OCI-LY1 (cell line): Measurements from ENCODE around the gene TRIO.

Experiments
- H2AFZ ChIP-seq: fragments of 200-600 bp; sonication (generic), shearing (Covaris generic); 2 replicates; pipeline ENCODE4 v1.6.0; 2014; ENCODE audit warnings: antibody characterized with exemption, mild to moderate bottlenecking, low read length
- H3F3A ChIP-seq: fragments of 200-600 bp; sonication (generic), shearing (Covaris generic); 2 replicates; pipeline ENCODE4 v1.6.0; 2014; ENCODE audit warnings: mild to moderate bottlenecking, antibody characterized with exemption, low read length, moderate library complexity; ENCODE audit not compliant: insufficient read depth
- H3K27ac ChIP-seq: fragments of 200-600 bp; sonication (generic); 2 replicates; pipeline ENCODE4 v1.5.1; 2014; ENCODE audit warnings: low read length, mixed run types, mild to moderate bottlenecking, low read depth; ENCODE audit not compliant: poor library complexity, severe bottlenecking
- H3K27me3 ChIP-seq: fragments of 200-600 bp; sonication (generic); 2 replicates; pipeline ENCODE4 v1.6.0; 2014; ENCODE audit warnings: antibody characterized with exemption, mild to moderate bottlenecking, low read length, moderate library complexity; ENCODE audit not compliant: insufficient read depth
- H3K36me3 ChIP-seq: fragments of 200-600 bp; sonication (generic); 2 replicates; pipeline ENCODE4 v1.6.1; 2014; ENCODE audit warnings: mild to moderate bottlenecking, antibody characterized with exemption, low read length, moderate library complexity, mixed read lengths; ENCODE audit not compliant: insufficient read depth
- H3K4me1 ChIP-seq: fragments of 200-600 bp; sonication (generic); 2 replicates; pipeline ENCODE4 v1.5.1; 2014; ENCODE audit warnings: mild to moderate bottlenecking, low read length, moderate library complexity; ENCODE audit not compliant: insufficient read depth, severe bottlenecking
- H3K4me2 ChIP-seq: fragments of 200-600 bp; sonication (generic), shearing (Covaris generic); 2 replicates; pipeline ENCODE4 v1.6.1; 2014; ENCODE audit warnings: low read length
- H3K4me3 ChIP-seq: fragments of 200-600 bp; sonication (generic); 2 replicates; pipeline ENCODE4 v1.5.1; 2014; ENCODE audit warnings: low read length, low read depth, mild to moderate bottlenecking, mixed read lengths; ENCODE audit not compliant: poor library complexity, severe bottlenecking
- H3K79me2 ChIP-seq: fragments of 200-600 bp; shearing (Covaris generic); 2 replicates; pipeline ENCODE4 v1.6.1; 2016; ENCODE audit warnings: mixed run types, low read length, mixed read lengths; ENCODE audit not compliant: insufficient read depth
- H3K9ac ChIP-seq: fragments of 200-600 bp; sonication (generic), shearing (Covaris generic); 2 replicates; pipeline ENCODE4 v1.6.1; 2014; ENCODE audit warnings: mild to moderate bottlenecking, low read length, mixed read lengths
- H3K9me2 ChIP-seq: fragments of 200-600 bp; sonication (generic), shearing (Covaris generic); 2 replicates; pipeline ENCODE4 v1.6.1; 2014; ENCODE audit warnings: low read depth, mild to moderate bottlenecking, low read length, mixed read lengths
- H3K9me3 ChIP-seq: fragments of 200-600 bp; shearing (Covaris generic); 2 replicates; pipeline ENCODE4 v1.6.1; 2014; ENCODE audit warnings: low read length, mixed read lengths
- H4K20me1 ChIP-seq: fragments of 200-600 bp; sonication (generic), shearing (Covaris generic); 2 replicates; pipeline ENCODE4 v1.6.0; 2016; ENCODE audit warnings: mild to moderate bottlenecking, low read length; ENCODE audit not compliant: insufficient read depth
- EZH2 ChIP-seq: fragments of 200-600 bp; sonication (generic), shearing (Covaris generic); IDR thresholded peaks from 2 replicates; pipeline ENCODE4 v1.8.0; 2017; ENCODE audit warnings: borderline replicate concordance, mixed run types, mild to moderate bottlenecking, antibody characterized with exemption, low read length, moderate library complexity, mixed read lengths
- TF ChIP-seq, protein P1 (sequence below): fragments of 200-600 bp; sonication (generic), shearing (Covaris generic); IDR thresholded peaks from 2 replicates; pipeline ENCODE4 v1.5.1; 2017; ENCODE audit warnings: mild to moderate bottlenecking, antibody characterized with exemption, low read length, moderate library complexity, mixed read lengths

The TRIO gene

DNA sequence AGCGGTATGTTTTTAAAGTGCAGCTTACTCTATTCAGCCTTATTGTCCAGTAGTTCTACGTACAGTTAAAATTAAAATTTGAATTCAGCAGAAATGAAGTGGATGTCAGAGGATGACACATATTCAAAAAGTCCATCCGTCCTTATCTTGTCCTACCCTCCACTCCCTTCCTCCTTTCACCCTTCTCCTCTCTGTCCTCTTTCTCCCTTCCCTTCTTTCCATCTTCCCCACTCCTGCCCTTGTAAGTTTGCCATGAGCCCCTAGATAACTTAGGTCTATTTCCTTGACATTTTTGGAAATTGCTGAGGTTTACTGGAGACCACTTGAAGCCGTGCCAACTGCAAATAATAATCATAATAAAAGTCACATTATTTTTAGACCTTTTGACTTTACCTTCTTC, 67.6 kb downstream of the TRIO start:
- Histone ChIP-seq H3K9ac (no peak overlapping the region), H3K4me2 (no peak overlapping the region), H3K4me3 (no peak overlapping the region), H3K9me2 (no peaks in the 10 kb centered on the region), H2AFZ (no peak overlapping the region), H3F3A (no peaks in the 10 kb centered on the region), H3K27ac (no peak overlapping the region), H3K36me3 (no peaks in the 10 kb centered on the region), H4K20me1 (no peaks in the 10 kb centered on the region), H3K79me2 (no peaks in the 10 kb centered on the region), H3K9me3 (no peaks in the 10 kb centered on the region), H3K27me3 (0 out of 2 replicates have a peak, but pooled peaks cover 4% of the 10 kb centered on the region), H3K4me1 (no peaks in the 10 kb centered on the region)
- TF ChIP-seq, protein P1, sequence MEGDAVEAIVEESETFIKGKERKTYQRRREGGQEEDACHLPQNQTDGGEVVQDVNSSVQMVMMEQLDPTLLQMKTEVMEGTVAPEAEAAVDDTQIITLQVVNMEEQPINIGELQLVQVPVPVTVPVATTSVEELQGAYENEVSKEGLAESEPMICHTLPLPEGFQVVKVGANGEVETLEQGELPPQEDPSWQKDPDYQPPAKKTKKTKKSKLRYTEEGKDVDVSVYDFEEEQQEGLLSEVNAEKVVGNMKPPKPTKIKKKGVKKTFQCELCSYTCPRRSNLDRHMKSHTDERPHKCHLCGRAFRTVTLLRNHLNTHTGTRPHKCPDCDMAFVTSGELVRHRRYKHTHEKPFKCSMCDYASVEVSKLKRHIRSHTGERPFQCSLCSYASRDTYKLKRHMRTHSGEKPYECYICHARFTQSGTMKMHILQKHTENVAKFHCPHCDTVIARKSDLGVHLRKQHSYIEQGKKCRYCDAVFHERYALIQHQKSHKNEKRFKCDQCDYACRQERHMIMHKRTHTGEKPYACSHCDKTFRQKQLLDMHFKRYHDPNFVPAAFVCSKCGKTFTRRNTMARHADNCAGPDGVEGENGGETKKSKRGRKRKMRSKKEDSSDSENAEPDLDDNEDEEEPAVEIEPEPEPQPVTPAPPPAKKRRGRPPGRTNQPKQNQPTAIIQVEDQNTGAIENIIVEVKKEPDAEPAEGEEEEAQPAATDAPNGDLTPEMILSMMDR, result no peak
- no peak for TF ChIP-seq EZH2

DNA sequence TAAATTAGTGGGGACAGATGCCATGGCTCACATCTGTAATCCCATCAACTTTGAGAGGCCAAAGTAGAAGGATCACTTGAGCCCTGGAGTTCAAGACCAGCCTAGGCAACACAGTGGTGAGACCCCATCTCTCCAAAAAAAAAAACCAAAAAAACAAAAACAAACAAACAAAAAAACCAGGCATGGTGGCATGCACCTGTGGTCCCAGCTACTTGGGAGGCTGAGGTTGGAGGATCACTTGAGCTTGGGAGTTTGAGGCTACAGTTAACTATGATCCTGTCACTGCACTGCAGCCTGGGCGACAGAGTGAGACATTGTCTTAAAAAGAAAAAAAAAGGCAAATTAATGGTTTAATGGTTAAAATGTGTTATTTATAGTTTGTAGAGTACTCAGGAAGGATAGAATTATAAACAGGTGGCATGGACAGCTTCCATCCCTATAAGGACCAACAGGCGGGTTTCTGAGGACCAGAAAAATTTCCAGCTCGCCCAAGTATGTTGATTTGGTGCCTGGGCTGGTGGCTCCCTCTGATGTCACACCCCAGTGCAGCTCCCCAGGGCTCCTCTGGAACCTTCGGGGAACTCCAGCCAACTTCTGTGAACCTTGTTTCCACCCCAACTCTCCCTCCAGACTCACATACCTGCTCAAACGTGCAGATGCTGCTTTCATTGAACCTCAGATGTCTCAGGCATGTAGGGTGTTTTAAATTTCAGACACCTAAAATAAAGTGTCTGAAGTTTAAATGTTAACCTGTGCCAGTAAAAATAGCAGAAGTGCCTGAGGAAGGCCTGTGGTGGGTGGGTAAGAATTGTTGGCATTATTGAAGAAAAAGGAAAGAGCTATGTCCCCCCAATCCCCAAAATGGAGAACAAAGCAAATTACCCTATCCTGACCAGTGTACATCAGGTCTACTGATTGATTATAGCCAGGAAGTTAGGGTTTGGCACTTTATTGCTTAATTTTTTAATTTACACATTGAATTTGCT, 69.0 kb downstream of the TRIO start:
- Histone ChIP-seq H3K9me3 (no peaks in the 10 kb centered on the region), H4K20me1 (no peaks in the 10 kb centered on the region), H3K4me2 (no peak overlapping the region), H2AFZ (no peak overlapping the region), H3K79me2 (no peaks in the 10 kb centered on the region), H3K27me3 (0 out of 2 replicates have a peak, but pooled peaks cover 4% of the 10 kb centered on the region), H3K4me1 (no peaks in the 10 kb centered on the region), H3K27ac (no peak overlapping the region), H3K9ac (no peak overlapping the region), H3F3A (no peaks in the 10 kb centered on the region), H3K9me2 (no peaks in the 10 kb centered on the region), H3K36me3 (no peaks in the 10 kb centered on the region), H3K4me3 (no peak overlapping the region)
- TF ChIP-seq, protein P1, result no peak
- TF ChIP-seq EZH2, result no peak

DNA sequence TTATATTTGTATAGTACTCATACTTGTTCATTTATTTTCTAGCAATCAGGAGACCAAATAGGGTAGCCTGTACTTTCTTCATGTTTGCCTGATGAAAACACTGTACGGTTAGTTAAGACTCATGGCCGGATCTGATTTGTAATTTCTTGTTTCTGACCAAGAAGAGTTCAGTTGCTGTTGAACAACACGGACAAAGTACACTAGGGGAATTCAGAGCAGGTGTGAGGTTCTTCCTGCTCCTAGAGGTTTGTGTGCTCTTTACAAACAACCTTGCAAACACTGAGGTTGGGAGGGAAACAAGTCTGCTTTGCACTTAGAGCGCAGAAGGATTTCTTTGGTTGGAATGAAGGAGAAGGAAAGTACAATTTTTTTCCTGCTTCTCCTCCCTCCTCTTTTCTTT, 69.7 kb downstream of the TRIO start:
- Histone ChIP-seq H3K9me3 (no peaks in the 10 kb centered on the region), H3K4me2 (no peak overlapping the region), H3K9ac (no peak overlapping the region), H3F3A (no peaks in the 10 kb centered on the region), H3K27ac (no peak overlapping the region), H2AFZ (no peak overlapping the region), H3K79me2 (no peaks in the 10 kb centered on the region), H4K20me1 (no peaks in the 10 kb centered on the region), H3K27me3 (0 out of 2 replicates have a peak, but pooled peaks cover 4% of the 10 kb centered on the region), H3K4me1 (no peaks in the 10 kb centered on the region), H3K4me3 (no peak overlapping the region), H3K9me2 (no peaks in the 10 kb centered on the region), H3K36me3 (no peaks in the 10 kb centered on the region)
- TF ChIP-seq, protein P1, result no peak
- TF ChIP-seq EZH2, result no peak
